ENCODE measurements around the gene YBX3.

GRCh38 chr12:10740182-10740581, 17.1 kb upstream of the YBX3 start:
- TF ChIP-seq POLR2AphosphoS5 (IDR thresholded peaks at IDR 0.05; ENCODE audit: insufficient read depth in 1 of 2, low read depth in 1 of 2) (no peak), CTCF (IDR thresholded peaks at IDR 0.05) (no peak), POLR2A (IDR thresholded peaks at IDR 0.05) (no peak)

Data from vagina (tissue), 2 donors.